HFF-Myc (cell line): ENCODE data around the gene NECTIN2.

Experiments used
- DNase-seq: peaks from one replicate; pipeline ENCODE4 v3.0.0-alpha.2; 2011; ENCODE audit warnings: low read depth; ENCODE audit errors: extremely low read depth
- H3K4me3 ChIP-seq: replicated peaks from 2 replicates; pipeline ENCODE4 v1.5.1; 2011; ENCODE audit warnings: low read depth, mild to moderate bottlenecking, control low read depth, low read length
- CTCF ChIP-seq: IDR thresholded peaks from 2 replicates; pipeline ENCODE4 v1.5.1; 2012; ENCODE audit warnings: mild to moderate bottlenecking, low read depth, low read length, control low read depth; ENCODE audit errors: missing control alignments

NECTIN2 gene

GRCh38 chr19:44807162-44807561 lies 38.9 kb upstream of the NECTIN2 start:
- H3K4me3 ChIP-seq, result no peak overlapping the region
- TF ChIP-seq CTCF, result no peak
- DNase-seq, result no peak

- no peak for DNase-seq
- H3K4me3 ChIP-seq, result no peak overlapping the region
Observed at GRCh38 chr19:44807652-44808462, 38.2 kb upstream of the NECTIN2 start.

GRCh38 chr19:44808463-44809371 lies 37.4 kb upstream of the NECTIN2 start, which contains the start of gene BCAM:
Gene BCAM, plus strand, starts transcription at chr19:44809103. Its CDS starts 22 bp downstream, at chr19:44809125.
- no peak for DNase-seq
- peak within 1 kb of the TSS; percentile 50 for H3K4me3 ChIP-seq
- no peak for TF ChIP-seq CTCF

More at GRCh38 chr19:44807652-44808462, 38.2 kb upstream of the NECTIN2 start:
- peak; percentile 45 for TF ChIP-seq CTCF

GRCh38 chr19:44809577-44810233 lies 36.4 kb upstream of the NECTIN2 start:
- no peak for TF ChIP-seq CTCF
- H3K4me3 ChIP-seq, result peak overlapping the region; percentile 50
- no peak for DNase-seq

- DNase-seq, result no peak
- TF ChIP-seq CTCF, result no peak
- H3K4me3 ChIP-seq, result no peak overlapping the region
Observed at GRCh38 chr19:44810234-44811121, 35.6 kb upstream of the NECTIN2 start.

- TF ChIP-seq CTCF, result no peak
- H3K4me3 ChIP-seq, result no peak overlapping the region
- DNase-seq, result no peak
Observed at GRCh38 chr19:44811122-44811419, 35.0 kb upstream of the NECTIN2 start.
